Measurements from ENCODE around the gene PKIG. TPM values are rescaled to one million over a fixed set of nuclear protein-coding genes. Genes with fewer than 3 reads are reported as not detected.

Gene PKIG
- total RNA-seq, 1 donor from 2014 or later, result 40.6 TPM

DNA sequence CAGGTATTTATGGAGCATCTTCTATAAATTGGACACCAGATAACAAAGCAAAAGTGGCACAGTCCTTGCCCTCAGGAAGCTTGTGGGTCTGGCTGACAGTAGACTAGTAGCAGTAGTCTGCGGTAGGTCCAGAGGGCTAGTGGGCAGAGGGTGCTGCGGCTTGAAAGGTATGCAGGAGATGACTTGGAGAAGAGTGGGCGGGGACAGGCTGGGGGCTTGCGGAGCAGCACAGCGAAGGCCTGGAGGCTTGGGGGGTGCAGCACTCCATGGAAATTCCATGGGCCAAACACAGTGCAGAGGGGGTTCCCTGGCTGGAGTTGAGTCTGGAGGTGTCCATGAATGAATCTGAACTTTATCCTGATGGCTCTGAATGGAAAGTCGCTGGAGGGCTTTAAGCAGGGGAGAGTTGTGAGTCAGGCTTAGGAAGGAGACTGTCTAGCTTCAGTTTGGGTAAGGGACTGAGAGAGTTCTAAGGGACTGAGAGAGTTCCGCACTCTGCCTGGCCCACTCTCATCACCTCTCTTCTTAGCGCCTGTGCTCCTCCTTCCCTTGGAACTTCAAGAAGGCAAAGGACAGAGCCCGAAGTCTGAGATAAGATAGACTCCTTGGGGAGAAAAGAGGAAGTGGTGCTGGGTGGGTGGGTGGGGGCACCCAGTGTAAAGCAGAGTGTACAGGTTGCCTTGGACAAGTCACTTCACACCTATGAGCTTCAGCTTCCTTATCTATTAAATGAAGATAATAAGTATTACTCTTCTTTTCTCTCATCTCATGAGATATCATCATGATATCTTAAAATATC lies 8.8 kb downstream of the PKIG start:
- peaks cover 3% of the 10 kb centered on the region for H4K20me1 ChIP-seq (ENCODE audit: low read depth)
- no peaks in the 10 kb centered on the region for H3K79me2 ChIP-seq (ENCODE audit: low read depth)
- Mint-ChIP-seq H3K9me3 (no peaks in the 10 kb centered on the region), H3K4me1 (no peaks in the 10 kb centered on the region), H3K4me3 (no peak overlapping the region), H3K36me3 (peaks cover 10% of the 10 kb centered on the region), H3K27ac (no peak overlapping the region), H3K27me3 (ENCODE audit: insufficient read depth, low read depth) (no peaks in the 10 kb centered on the region)
- H3K27ac ChIP-seq, result no peak overlapping the region
- no peak for DNase-seq (ENCODE audit: low spot score)
- H3F3A ChIP-seq (ENCODE audit: low read depth), result no peaks in the 10 kb centered on the region
- H3K4me2 ChIP-seq, result no peak overlapping the region
- TF ChIP-seq EZH2phosphoT487 (IDR thresholded peaks at IDR 0.05), result no peak
- TF ChIP-seq, protein P1, sequence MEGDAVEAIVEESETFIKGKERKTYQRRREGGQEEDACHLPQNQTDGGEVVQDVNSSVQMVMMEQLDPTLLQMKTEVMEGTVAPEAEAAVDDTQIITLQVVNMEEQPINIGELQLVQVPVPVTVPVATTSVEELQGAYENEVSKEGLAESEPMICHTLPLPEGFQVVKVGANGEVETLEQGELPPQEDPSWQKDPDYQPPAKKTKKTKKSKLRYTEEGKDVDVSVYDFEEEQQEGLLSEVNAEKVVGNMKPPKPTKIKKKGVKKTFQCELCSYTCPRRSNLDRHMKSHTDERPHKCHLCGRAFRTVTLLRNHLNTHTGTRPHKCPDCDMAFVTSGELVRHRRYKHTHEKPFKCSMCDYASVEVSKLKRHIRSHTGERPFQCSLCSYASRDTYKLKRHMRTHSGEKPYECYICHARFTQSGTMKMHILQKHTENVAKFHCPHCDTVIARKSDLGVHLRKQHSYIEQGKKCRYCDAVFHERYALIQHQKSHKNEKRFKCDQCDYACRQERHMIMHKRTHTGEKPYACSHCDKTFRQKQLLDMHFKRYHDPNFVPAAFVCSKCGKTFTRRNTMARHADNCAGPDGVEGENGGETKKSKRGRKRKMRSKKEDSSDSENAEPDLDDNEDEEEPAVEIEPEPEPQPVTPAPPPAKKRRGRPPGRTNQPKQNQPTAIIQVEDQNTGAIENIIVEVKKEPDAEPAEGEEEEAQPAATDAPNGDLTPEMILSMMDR (IDR thresholded peaks at IDR 0.05), result no peak
- TF ChIP-seq EZH2 (IDR thresholded peaks at IDR 0.05), result no peak
- no peak overlapping the region for H3K9ac ChIP-seq
- H3K27me3 ChIP-seq, result no peaks in the 10 kb centered on the region
- no peaks in the 10 kb centered on the region for H3K36me3 ChIP-seq
- H2AFZ ChIP-seq (replicated peaks), result no peak overlapping the region
- H3K9me3 ChIP-seq (ENCODE audit: low read depth), result no peaks in the 10 kb centered on the region
- no peaks in the 10 kb centered on the region for H3K4me1 ChIP-seq
- H3K4me3 ChIP-seq, result no peak overlapping the region

DNA sequence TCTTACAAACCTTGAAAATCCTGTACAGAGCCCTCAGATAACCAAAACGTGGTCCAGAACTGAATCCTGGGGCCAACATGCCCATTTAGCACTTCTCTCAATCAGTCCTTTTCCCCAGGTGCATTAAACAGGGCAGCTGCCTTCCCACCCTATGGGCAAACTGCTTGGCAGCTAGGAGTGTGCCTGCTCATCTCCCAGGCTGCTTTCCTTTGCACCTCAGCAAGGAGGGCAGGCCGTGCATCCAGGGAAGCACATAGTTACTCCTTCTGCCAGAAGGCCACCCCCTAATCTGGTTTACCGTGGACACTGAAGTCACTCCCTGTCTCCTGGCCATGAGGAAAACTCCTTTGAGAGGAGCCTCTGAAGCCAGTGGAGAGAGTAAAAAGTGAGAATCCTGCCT lies 10.0 kb downstream of the PKIG start:
- Mint-ChIP-seq H3K4me1 (peaks cover 6% of the 10 kb centered on the region), H3K9me3 (no peaks in the 10 kb centered on the region)
- no peak overlapping the region for H2AFZ ChIP-seq (replicated peaks)

DNA sequence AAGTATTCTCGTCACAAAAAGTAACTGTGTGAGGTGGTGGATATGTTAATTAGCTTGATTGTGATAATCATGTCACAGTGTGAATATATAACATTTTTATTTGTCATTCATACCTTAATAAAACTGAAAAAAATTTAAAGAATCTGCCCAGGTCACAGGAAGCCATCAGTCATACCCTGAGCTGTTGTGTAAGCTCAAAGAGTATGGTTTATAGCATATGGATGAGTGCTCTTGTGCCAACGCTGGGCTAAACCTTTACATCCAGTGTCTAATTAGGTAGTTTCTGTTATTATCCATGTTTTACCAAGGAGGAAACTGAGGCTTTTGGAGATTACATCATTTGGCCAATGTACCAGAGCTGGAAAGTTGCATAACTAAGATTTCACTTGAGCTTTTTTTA lies 11.4 kb downstream of the PKIG start:
- H3K9ac ChIP-seq, result no peak overlapping the region
- TF ChIP-seq EZH2 (IDR thresholded peaks at IDR 0.05) (no peak), EZH2phosphoT487 (IDR thresholded peaks at IDR 0.05) (no peak)
- TF ChIP-seq, protein P1 (IDR thresholded peaks at IDR 0.05), result no peak
- no peaks in the 10 kb centered on the region for H3K27me3 ChIP-seq
- H2AFZ ChIP-seq (replicated peaks), result no peak overlapping the region
- Mint-ChIP-seq H3K27me3 (ENCODE audit: insufficient read depth, low read depth) (no peaks in the 10 kb centered on the region), H3K4me1 (peaks cover 18% of the 10 kb centered on the region), H3K27ac (no peak overlapping the region), H3K9me3 (no peaks in the 10 kb centered on the region), H3K4me3 (no peak overlapping the region), H3K36me3 (peaks cover 10% of the 10 kb centered on the region)
- no peak for DNase-seq (ENCODE audit: low spot score)
- no peak overlapping the region for H3K4me2 ChIP-seq
- H3K4me3 ChIP-seq, result no peak overlapping the region
- H3F3A ChIP-seq (ENCODE audit: low read depth), result no peaks in the 10 kb centered on the region
- H3K36me3 ChIP-seq, result no peaks in the 10 kb centered on the region
- no peak overlapping the region for H3K27ac ChIP-seq
- H3K79me2 ChIP-seq (ENCODE audit: low read depth), result no peaks in the 10 kb centered on the region
- H4K20me1 ChIP-seq (ENCODE audit: low read depth), result peaks cover 3% of the 10 kb centered on the region
- peaks cover 6% of the 10 kb centered on the region for H3K4me1 ChIP-seq
- no peaks in the 10 kb centered on the region for H3K9me3 ChIP-seq (ENCODE audit: low read depth)

More for the DNA sequence above, 10.0 kb downstream of the PKIG start:
- H3K4me1 ChIP-seq, result no peaks in the 10 kb centered on the region
- H3K9ac ChIP-seq, result no peak overlapping the region
- no peak for DNase-seq (ENCODE audit: low spot score)
- H3K27me3 ChIP-seq, result no peaks in the 10 kb centered on the region
- Mint-ChIP-seq H3K4me3 (no peak overlapping the region), H3K36me3 (peaks cover 10% of the 10 kb centered on the region), H3K27ac (no peak overlapping the region), H3K27me3 (ENCODE audit: insufficient read depth, low read depth) (no peaks in the 10 kb centered on the region)
- H3K4me3 ChIP-seq, result no peak overlapping the region
- H3K9me3 ChIP-seq (ENCODE audit: low read depth), result no peaks in the 10 kb centered on the region
- no peak overlapping the region for H3K27ac ChIP-seq
- H3K36me3 ChIP-seq, result no peaks in the 10 kb centered on the region
- peaks cover 3% of the 10 kb centered on the region for H4K20me1 ChIP-seq (ENCODE audit: low read depth)
- no peaks in the 10 kb centered on the region for H3K79me2 ChIP-seq (ENCODE audit: low read depth)
- H3K4me2 ChIP-seq, result no peak overlapping the region
- TF ChIP-seq EZH2phosphoT487 (IDR thresholded peaks at IDR 0.05) (no peak), EZH2 (IDR thresholded peaks at IDR 0.05) (no peak)
- TF ChIP-seq, protein P1 (IDR thresholded peaks at IDR 0.05), result no peak
- H3F3A ChIP-seq (ENCODE audit: low read depth), result no peaks in the 10 kb centered on the region
